Peyer's patch (tissue), 4 donors: Measurements from ENCODE around the gene LMF2. TPM values are rescaled to one million over a fixed set of nuclear protein-coding genes. Genes with fewer than 3 reads are reported as not detected.

ENCODE experiments used
- DNase-seq, 3 donors: peaks; one replicate each; pipeline ENCODE4 v3.0.0-alpha.2; 2017 to 2019
- H3K27ac ChIP-seq, 4 donors: fragments of 200-600 bp; sonication (generic); one replicate each; pipeline ENCODE4 v1.5.1; 2016 to 2019
- H3K27me3 ChIP-seq, 2 donors: fragments of 200-600 bp; sonication (generic); one replicate each; pipeline ENCODE4 v1.5.1; 2019
- H3K36me3 ChIP-seq, 3 donors: fragments of 200-600 bp; sonication (generic); one replicate each; pipeline ENCODE4 v1.5.1; 2016 to 2019
- H3K4me1 ChIP-seq, 4 donors: fragments of 200-600 bp; sonication (generic); one replicate each; pipeline ENCODE4 v1.5.1; 2016 to 2019
- H3K4me3 ChIP-seq, 4 donors: fragments of 200-600 bp; sonication (generic); 1 replicate in 3 of 4; 2 replicates in 1 of 4; pipeline ENCODE4 v1.5.1; 2016 to 2019; ENCODE audit warnings: mild to moderate bottlenecking in 1 of 4
- H3K9me3 ChIP-seq, 4 donors: fragments of 200-600 bp; sonication (generic); one replicate each; pipeline ENCODE4 v1.5.1; 2016 to 2019; ENCODE audit warnings: mild to moderate bottlenecking in 1 of 4
- POLR2A ChIP-seq, 2 donors: fragments of 450-650 bp; IDR thresholded peaks; one replicate each; pipeline ENCODE4 v1.5.1; 2017; ENCODE audit warnings: antibody characterized with exemption in 2 of 2, mild to moderate bottlenecking in 2 of 2, moderate library complexity in 2 of 2
- total RNA-seq, 4 donors: library from RNA; depleted of rRNA; stranded (reverse); fragments of >200 nt; gene quantifications; one replicate each; pipeline ENCODE4 v1.1.0, GENCODE V29; 2016
- TF ChIP-seq, protein P1 (sequence below), 6 experiments: fragments of 450-650 bp in 4 of 6; fragments of 200-600 bp in 2 of 6; sonication (generic) in 1 of 6; IDR thresholded peaks; one replicate each; pipeline ENCODE4 v1.5.1; 2017 to 2019; ENCODE audit warnings: antibody characterized with exemption in 6 of 6, mild to moderate bottlenecking in 3 of 6, moderate library complexity in 1 of 6

LMF2 gene
- total RNA-seq, 4 donors from 2014 or later, result 68.5 to 94.9 (median 83.3) TPM

DNA sequence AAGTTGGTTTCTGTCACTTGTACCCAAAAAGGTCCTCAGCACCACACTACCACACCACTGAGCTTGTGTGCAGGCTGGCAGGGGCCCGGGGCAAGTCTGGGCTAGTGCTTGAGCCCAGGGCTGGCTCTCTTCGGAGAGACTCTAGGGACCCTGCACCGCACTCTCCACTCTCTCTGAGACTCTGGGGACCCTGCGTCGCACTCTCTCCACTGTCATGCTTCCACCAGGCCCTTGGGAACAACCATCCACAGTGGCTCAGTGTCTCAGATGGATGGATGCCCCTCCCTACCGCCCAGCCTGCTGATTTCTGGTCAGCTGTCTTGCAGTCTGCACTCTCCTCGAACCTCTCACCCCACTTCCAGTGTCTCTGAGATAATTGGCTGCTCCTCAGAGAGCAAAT lies 30.6 kb downstream of the LMF2 start:
- H3K4me3 ChIP-seq, result no peak overlapping the region
- DNase-seq, result no peak
- no peaks in the 10 kb centered on the region for H3K36me3 ChIP-seq
- TF ChIP-seq POLR2A (IDR thresholded peaks at IDR 0.05), result no peak
- TF ChIP-seq, protein P1, sequence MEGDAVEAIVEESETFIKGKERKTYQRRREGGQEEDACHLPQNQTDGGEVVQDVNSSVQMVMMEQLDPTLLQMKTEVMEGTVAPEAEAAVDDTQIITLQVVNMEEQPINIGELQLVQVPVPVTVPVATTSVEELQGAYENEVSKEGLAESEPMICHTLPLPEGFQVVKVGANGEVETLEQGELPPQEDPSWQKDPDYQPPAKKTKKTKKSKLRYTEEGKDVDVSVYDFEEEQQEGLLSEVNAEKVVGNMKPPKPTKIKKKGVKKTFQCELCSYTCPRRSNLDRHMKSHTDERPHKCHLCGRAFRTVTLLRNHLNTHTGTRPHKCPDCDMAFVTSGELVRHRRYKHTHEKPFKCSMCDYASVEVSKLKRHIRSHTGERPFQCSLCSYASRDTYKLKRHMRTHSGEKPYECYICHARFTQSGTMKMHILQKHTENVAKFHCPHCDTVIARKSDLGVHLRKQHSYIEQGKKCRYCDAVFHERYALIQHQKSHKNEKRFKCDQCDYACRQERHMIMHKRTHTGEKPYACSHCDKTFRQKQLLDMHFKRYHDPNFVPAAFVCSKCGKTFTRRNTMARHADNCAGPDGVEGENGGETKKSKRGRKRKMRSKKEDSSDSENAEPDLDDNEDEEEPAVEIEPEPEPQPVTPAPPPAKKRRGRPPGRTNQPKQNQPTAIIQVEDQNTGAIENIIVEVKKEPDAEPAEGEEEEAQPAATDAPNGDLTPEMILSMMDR (IDR thresholded peaks at IDR 0.05), result no peak
- no peak overlapping the region for H3K27ac ChIP-seq
- no peaks in the 10 kb centered on the region for H3K9me3 ChIP-seq
- peaks cover 0 to 15% of the 10 kb centered on the region in 2 donors for H3K27me3 ChIP-seq
- peaks cover 2 to 39% (median 29%) of the 10 kb centered on the region in 4 donors for H3K4me1 ChIP-seq

DNA sequence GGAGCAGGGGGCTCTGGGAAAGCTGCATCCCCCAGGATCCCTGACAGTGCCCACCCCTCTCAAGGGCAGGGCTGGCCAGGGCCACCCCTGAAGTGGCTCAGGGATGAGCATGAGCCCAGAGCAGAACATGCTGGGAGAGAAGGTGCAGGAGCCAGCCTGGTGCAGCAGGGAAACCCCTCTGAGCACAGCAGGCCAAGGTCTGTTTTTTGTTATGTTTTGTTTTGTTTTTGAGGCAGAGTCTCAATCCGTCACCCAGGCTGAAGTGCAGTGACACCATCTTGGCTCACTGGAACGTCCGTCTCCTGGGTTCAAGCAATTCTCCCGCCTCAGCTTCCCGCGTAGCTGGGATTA lies 31.9 kb downstream of the LMF2 start:
- Histone ChIP-seq H3K9me3 (no peaks in the 10 kb centered on the region), H3K4me3 (peak overlapping the region in 1 of 4 donors; percentile 99), H3K4me1 (peaks cover 12 to 40% (median 36%) of the 10 kb centered on the region in 4 donors), H3K27ac (peak overlapping the region in 1 of 4 donors; percentile 90), H3K27me3 (peaks cover 0 to 4% of the 10 kb centered on the region in 2 donors), H3K36me3 (no peaks in the 10 kb centered on the region)
- no peak for DNase-seq
- no peak for TF ChIP-seq POLR2A (IDR thresholded peaks at IDR 0.05)

- Histone ChIP-seq H3K36me3 (no peaks in the 10 kb centered on the region), H3K4me3 (peak within 1 kb of the TSS; percentile 94 to 99 (median 98)), H3K9me3 (no peaks in the 10 kb centered on the region), H3K27me3 (no peaks in the 10 kb centered on the region), H3K27ac (peak within 1 kb of the TSS; percentile 85 to 92 (median 90)), H3K4me1 (peaks cover 19 to 47% (median 42%) of the 10 kb centered on the region in 4 donors)
- TF ChIP-seq POLR2A (IDR thresholded peaks at IDR 0.05), result peak; percentile 47 to 88
- TF ChIP-seq, protein P1 (IDR thresholded peaks at IDR 0.05), result no peak
- peak; percentile 93 to 96 (median 95) for DNase-seq
Measured at GRCh38 chr22:50474710-50475651, 32.5 kb downstream of the LMF2 start, which contains the start of gene SBF1. Gene SBF1 (minus strand): TSS chr22:50475035. CDS start chr22:50474840, 195 bp downstream.

DNA sequence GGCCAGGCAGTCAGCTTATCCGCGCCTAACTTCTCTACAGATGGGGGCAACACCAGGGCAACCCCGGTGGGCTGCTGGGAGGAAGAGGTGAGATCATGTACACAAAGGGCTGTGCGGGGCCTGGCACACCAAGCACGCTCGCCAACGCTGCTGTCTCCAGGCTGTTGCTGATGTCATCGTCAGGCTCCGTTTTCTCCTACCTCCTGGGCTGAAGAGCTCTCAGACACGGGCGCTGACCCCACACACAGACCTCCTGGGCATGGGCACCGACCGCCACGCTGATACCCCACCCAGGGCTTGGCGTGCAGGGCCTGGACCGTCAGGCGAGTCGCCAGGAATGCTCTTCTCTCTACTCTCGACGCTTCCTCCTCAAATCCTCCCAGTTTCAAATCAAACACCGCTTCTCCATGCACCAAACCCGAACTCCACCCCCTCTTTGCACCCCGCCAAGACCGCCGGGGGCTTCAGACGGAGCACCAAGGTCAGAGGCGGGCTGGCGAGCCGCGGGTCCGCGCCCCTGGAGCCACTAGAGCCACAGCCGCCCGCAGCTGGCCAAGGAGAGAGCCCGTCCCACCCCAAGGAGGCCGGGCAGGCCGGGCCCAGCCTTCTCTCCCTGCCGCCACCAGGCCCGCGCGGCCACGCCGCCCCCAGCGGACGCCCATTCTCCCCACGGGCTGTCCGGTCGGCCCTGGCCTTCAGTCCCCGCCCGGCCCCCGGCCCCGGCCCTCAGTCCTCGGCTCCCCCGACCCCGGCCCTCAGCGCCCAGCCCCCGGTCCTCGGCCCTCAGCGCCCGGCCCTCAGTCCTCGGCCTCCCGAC lies 33.4 kb downstream of the LMF2 start:
- no peaks in the 10 kb centered on the region for H3K27me3 ChIP-seq
- H3K4me1 ChIP-seq, result peaks cover 22 to 56% (median 48%) of the 10 kb centered on the region in 4 donors
- no peaks in the 10 kb centered on the region for H3K36me3 ChIP-seq
- TF ChIP-seq POLR2A (IDR thresholded peaks at IDR 0.05), result no peak
- TF ChIP-seq, protein P1 (IDR thresholded peaks at IDR 0.05), result no peak
- H3K9me3 ChIP-seq, result no peaks in the 10 kb centered on the region
- peak overlapping the region; percentile 85 to 92 (median 90) for H3K27ac ChIP-seq
- DNase-seq, result peak in 1 of 3 donors; percentile 74
- H3K4me3 ChIP-seq, result peak overlapping the region; percentile 94 to 99 (median 98)

DNA sequence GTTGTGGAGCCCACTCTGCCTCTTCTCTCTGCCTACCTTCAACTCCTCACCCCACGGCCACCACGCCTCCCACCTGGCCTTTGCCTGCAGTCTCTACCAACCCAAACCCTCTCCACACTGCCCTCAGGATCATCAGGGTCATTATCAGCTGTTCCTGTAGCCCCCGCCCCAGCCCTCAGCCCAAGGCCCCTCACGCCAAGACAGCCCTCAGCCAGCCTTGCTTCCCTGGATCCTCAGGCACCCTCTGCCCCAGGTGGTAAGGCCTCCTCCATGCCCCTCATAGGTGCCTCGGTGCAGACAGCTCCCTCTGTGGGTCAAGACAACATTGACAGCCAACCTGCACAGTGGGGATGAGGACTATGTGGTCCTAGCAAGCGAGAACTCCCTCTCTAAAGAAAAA lies 34.4 kb downstream of the LMF2 start:
- no peaks in the 10 kb centered on the region for H3K9me3 ChIP-seq
- H3K27me3 ChIP-seq, result no peaks in the 10 kb centered on the region
- peaks cover 22 to 63% (median 53%) of the 10 kb centered on the region in 4 donors for H3K4me1 ChIP-seq
- H3K4me3 ChIP-seq, result peak overlapping the region in 2 of 4 donors; percentile 97 to 99
- H3K36me3 ChIP-seq, result peaks cover 0 to 2% (median 0%) of the 10 kb centered on the region in 3 donors
- peak in 2 of 3 donors; percentile 59 to 69 for DNase-seq
- peak overlapping the region in 1 of 4 donors; percentile 90 for H3K27ac ChIP-seq
- TF ChIP-seq POLR2A (IDR thresholded peaks at IDR 0.05), result no peak
- TF ChIP-seq, protein P1 (IDR thresholded peaks at IDR 0.05), result peak in 5 of 6 experiments; percentile 16 to 52 (median 46)
